Fibroblast of peridontal ligament (primary cell): ENCODE results near the gene AIF1L.
"Not testable (repeated sequence)": the region's sequence is repeated elsewhere in the genome, so short reads cannot be mapped to it uniquely, and the experiment has no call there.

Experiments used
- DNase-seq: peaks from one replicate; pipeline ENCODE4 v3.0.0-alpha.2; 2010; ENCODE audit errors: extremely low read depth

AIF1L gene

DNA sequence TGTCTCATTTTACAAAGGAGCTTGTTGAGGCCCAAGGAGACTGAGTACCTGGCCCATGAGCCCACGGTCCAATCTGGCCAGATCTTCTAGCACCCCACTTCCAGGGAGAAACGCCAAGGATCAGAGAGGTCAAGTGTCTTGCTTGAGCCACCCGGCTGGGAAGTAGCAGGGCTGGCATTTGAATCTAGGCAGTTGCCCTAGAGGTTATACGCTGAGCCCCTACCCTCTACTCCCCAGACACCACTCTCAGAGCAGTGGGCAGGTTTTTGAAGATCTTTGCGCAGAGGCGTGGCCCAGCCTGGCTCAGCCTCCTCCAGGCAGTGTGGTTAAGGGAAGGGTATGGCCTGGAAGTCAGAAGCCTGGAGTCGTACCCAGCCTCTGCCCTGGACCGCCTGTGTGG is 23.3 kb downstream of the AIF1L start:
- DNase-seq, result no peak

GRCh38 chr9:131120620-131121228 is 24.4 kb downstream of the AIF1L start:
- DNase-seq, result no peak

- no peak for DNase-seq
These were observed 25.0 kb downstream of the AIF1L start for GRCh38 chr9:131121346-131121745.

GRCh38 chr9:131122158-131122557 is 25.8 kb downstream of the AIF1L start:
- DNase-seq, result no peak

DNA sequence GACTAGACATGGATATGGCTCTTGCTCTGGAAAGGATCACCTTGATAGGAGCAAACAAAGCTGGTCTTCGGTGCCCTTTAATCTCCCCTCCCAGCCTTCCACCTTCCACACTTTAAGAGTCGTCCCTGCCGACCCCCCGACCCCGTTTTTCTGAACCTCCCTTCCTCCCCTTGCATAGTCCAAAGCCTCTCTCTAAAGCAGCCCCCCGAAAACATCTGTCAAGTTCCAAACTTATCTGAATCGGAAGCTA is 28.6 kb downstream of the AIF1L start:
- DNase-seq, result no peak

DNA sequence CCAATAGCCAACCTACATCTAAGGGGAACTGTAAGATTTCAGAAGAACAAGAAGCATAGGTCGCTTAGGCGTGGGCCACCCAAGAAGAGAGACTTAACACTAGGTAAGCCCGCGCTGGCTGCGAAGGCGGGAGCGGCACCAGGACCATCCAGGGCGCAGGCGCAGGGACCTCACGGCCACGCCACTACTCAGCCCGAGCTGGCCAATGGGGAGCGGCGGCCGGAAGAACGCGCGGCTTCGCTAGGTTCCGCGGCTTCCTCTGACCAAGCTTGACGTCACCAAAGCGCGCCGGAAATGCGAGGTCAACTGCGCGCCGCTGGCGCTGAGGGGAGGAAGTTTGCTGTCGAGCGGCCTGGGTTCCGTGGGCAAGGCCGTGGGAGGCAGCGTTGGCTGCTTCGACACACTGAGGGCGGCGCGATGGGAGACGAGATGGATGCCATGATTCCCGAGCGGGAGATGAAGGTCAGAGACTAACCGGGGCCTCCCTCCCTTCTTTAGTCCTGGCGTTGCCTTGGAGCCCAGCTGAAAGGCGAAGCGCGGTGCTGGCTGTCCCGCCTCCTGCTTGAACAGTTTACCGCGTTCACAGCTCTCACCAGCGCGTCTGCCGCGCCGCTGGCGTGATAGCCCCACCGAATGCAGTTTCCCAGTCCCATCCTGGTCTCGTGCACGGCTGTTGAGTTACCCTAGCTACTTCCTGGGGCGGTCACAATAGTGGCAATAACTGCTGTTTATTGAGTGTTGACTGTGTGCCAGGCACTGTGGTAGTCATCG is 29.1 kb downstream of the AIF1L start, which contains the start of gene NUP214:
TSS of gene NUP214 (plus strand) at position 299 of the 771 bp plus-strand sequence. CDS start at position 418, 119 bp downstream.
- peak; percentile 97 for DNase-seq

DNA sequence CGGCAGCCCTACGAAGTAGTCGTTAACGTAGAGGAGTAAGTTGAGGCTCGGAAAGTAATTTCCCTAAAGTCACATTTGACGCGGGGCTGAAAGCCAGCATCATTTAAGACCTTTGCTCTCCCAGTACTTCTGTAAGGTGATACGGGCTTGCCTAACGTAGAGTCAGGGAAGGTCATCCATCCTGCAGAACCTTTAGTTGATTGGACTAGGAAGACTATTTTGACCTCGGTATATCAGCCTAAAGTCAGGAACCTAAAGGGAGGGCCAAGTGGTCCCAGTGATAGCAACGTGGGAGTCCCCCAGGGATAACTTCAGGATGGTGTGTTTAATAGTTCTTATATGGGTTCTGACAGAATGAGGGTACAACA is 29.7 kb downstream of the AIF1L start:
- DNase-seq, result no peak

- DNase-seq, result no peak
These were observed 32.9 kb downstream of the AIF1L start for GRCh38 chr9:131129183-131129582.

DNA sequence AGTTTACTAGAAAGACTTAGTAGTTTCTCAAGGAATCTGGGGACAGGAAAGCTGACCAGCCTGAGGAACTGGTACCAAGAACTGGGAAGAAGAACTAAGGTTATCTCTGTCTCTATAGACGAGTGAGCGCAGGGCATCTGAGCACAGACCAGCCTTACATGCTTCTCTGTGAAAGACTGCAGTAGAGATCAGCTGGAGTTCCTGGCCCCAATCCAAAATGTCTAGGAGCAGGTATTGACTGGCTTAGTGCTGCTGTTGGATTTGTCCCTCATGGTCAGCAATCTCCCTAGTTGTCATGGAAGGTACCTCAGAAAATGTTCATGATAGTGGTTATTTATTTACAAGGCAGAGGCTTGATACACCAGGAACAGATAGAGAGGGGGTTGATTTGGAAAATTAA is 42.3 kb downstream of the AIF1L start:
- no peak for DNase-seq

DNA sequence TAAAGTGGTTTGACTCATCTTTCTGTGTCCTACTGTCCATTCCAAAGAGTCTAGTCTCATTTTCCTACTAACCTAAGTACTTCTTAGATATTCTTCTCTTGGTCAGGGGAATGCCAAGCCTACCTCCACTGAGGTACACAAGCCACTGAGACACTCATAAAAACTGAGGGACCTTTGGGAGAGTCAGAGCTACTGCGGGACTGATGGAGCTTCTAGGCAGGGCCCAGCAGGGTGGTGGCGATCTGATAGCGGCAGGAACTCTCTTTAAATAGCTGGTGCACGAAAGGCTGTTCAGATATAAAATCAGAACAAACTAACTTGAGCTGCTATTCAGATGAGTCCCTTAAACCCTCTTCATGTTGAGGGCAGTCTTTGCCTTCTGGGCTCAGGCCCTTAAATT is 43.8 kb downstream of the AIF1L start:
- no peak for DNase-seq

GRCh38 chr9:131140550-131140949 is 44.2 kb downstream of the AIF1L start:
- no peak for DNase-seq

- DNase-seq, result no peak
These were observed 45.8 kb downstream of the AIF1L start for GRCh38 chr9:131142160-131142559.

GRCh38 chr9:131144201-131144600 is 47.9 kb downstream of the AIF1L start:
- DNase-seq, result no peak

GRCh38 chr9:131145245-131145644 is 48.9 kb downstream of the AIF1L start:
- no peak for DNase-seq

- no peak for DNase-seq
These were observed 49.9 kb downstream of the AIF1L start for GRCh38 chr9:131146186-131146585.

DNA sequence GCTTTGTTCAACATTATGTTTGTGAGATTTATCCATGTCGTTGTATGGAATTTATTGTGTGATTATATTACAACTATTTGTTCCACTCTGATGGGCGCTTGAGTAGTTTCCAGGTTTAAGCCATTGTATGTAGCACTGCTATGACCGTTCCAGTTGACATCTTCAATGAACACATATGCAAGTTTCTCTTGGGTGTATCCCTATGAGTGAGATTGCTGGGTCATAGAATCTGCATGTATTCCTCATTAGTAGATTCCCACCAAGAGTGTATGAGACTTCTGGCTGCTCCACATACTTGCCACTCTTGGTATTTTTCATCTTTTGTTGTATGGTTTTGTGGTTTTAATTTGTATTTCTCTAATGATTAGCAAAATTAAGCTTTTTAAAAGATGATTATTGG is 51.9 kb downstream of the AIF1L start:
- no peak for DNase-seq

DNA sequence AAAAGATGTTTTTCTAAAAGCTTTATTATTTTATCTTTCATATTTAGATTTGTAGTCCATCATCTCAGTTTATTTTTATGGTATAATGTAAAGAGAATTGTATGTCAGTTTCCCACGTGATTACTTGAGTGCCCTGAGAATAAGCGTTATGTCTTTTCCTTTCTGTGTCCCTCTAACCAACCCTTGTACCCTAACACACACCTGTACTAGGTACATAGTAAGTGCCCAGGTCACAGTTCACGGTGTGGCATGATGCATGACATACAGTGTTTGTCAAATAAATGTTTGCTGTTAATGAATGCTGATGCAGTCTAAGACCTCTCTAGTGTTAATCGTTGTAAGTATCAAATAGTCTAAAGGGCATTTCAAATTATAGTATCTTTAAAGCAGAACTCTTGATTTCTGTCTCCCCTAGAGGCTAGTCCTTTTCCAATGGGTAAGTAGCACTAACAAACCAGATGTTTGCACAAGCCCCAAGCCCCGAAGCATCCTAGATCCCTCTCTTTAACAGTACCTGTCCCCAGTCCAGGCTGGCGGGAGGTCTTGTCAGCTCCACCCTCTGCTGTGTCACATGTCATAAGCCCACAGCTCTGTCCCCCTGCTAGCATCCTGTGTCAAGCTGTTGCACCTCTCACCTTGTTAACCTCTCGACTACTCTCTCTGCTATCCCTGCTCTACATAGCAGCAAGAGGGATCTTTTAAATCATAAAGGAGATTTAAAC is 52.8 kb downstream of the AIF1L start:
- no peak for DNase-seq

DNA sequence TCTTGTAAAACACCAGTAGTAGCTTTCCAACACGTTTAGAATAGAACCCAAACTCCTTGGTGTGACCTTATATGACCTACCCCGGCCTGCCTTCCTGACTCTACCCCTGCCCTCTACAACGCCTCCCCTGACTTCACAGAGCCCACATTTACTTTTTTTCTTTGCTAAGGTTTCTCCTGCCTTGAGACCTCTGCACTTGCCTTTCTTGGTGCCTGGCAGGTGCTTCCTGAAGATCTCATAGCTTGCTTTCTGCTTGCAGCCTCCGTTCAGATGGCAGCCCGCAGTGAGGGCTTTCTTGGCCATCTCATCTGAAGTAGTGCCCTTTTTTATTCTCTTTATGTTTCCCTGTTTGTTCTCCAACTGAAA is 53.3 kb downstream of the AIF1L start:
- no peak for DNase-seq

GRCh38 chr9:131153595-131153994 is 57.3 kb downstream of the AIF1L start:
- DNase-seq, result no peak

GRCh38 chr9:131158673-131159072 is 62.3 kb downstream of the AIF1L start:
- not testable (repeated sequence) for DNase-seq

GRCh38 chr9:131160416-131161112 is 64.2 kb downstream of the AIF1L start:
- DNase-seq, result no peak

- no peak for DNase-seq
These were observed 65.3 kb downstream of the AIF1L start for GRCh38 chr9:131161585-131161984.

DNA sequence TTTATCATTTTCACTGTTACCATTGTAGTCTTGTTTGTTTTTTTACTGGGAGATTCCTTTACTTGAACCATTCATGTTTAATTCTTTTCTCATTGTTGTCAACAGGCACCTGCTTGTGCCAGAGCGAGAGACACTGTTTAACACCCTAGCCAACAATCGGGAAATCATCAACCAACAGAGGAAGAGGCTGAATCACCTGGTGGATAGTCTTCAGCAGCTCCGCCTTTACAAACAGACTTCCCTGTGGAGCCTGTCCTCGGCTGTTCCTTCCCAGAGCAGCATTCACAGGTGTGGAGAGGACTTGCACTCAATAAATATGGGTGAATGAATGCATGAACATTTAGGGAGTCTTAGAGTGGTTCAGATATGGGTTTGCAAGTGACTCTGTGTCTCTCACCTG is 66.6 kb downstream of the AIF1L start:
- DNase-seq, result no peak
